HG03196 (cell line): Measurements from ENCODE around the gene ZNF664.

Experiments used
- ATAC-seq: cut with Tn5 transposase; IDR thresholded peaks from one replicate; pipeline ENCODE4 v1.9.1; 2021; ENCODE audit not compliant: unreplicated experiment

ZNF664 gene

GRCh38 chr12:123958462-123958861, 14.6 kb upstream of the ZNF664 start:
- ATAC-seq = no peak

DNA sequence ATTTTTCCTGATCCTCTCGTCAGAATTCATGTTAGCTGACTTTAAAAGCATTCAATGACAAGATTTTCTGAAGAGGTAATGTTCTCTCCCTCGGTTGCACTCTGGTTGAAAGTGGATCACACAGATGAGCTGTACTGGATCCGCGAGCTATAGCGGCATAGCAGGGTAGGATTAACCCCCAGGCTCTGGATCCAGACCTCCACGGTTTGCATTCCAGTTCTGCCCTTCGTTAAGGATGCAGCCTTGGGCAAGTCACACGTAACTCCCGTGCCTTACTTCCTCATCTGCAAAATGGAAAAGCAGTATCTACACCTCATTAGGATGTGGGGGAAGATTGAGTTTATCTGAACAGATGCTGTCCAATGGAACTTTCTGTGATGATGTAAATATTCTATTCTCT, 14.1 kb upstream of the ZNF664 start:
- no peak for ATAC-seq

DNA sequence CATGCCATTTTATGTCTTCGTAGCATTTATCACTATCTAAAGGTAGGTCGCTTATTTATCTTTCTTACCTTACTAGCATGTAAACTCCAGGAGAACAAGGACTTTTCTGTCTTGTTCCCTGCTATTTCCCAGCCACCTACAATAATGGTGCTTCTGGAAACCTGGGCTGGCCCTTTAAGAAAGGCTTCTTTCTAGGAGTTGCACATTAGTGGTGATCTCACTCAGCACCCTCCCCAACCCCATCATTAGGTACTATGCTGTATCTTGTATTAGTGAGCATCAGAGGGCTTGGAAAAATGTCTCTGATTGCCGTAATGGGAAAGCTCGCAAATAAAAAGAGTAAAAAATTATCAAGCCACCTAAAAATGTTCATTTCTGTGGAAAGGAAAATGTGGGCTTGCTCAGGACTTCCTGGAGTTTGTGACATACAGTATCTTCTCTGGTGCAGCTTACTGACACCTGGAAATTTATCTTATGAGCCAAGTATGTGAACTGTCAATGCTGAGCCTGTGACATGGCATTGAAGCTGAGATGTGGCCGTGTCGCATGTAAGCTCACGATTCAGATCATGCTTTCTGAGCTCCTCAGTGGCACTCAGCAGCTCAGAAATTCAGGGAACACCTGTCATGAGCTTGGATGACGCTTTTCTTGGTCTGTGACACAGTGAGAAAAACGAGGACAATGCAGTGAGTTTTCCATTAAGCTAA, 12.8 kb upstream of the ZNF664 start:
- no peak for ATAC-seq

DNA sequence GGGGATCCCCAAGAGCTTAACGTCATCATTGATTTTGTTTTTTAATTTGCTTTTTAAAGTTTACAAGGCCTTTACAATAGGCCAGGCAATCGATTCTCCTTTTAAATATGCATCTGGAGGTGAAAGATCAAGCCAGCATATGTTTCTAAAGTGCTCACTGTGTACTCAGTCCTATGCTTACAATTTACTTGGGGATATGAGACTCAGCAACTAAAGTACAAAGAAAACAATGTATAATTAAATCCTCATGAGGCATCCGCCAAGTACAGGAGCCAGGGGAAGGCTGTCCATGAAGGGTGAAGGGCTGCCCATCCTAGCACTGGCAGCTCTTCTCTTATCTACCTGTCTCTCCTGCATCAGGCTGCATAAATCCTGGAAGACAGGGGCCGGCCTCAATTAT, 12.2 kb upstream of the ZNF664 start:
- ATAC-seq = no peak

DNA sequence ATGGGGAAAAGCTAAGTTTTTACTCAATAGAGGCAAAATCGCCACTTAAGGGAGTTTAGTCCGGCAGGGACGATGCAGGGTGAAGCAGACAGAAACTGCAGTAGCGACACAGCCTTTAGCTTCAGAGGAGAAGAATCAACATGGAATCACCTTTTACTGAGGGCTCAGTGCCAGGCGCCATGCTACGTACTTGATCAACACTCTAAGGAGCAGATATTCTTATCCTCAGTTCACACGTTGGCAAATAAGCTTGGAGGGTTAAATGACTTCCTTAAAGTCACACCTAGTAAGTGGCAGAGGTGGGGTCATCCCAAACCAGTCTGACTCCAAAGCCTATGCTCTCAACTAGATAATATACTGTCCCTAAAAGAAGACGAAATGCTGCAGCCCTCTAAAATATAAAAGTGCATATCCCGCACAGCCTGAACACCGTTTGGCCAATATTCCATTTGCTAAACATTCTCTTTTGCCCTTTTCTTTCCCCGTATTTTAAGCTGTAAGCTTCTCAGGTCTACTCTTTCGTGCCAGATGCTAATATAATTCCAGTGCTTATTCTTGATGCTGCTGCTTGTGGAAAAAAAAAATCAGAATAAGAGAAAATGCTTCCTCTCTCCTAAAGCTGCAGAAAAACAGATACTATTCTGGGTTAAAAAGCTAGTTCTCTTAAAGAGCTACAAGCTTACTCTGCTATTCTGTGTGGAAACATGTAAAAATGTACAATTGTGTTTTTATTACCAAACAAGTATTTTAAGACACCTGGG, 11.2 kb upstream of the ZNF664 start:
- no peak for ATAC-seq

GRCh38 chr12:123962513-123962912, 10.5 kb upstream of the ZNF664 start:
- no peak for ATAC-seq

DNA sequence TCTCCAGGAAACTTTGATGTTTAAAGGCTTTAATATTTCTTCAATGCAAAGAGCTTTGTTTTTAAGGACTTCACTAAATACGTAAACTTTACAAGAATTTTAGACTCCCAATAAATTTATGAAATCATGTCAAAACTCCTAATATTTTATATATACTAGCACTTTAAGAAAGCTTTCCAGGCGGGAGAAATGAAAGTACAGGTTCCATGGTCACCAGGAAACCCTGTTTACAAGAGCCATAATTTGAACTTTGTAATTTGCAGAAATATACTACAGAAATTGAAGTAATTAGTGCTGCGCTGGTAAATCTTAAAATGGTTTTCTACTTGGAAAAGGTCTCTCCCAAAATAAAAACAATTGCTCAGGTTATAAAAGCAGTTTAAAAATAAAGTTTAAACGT, 9.2 kb upstream of the ZNF664 start:
- ATAC-seq = no peak

GRCh38 chr12:123965382-123965781, 7.6 kb upstream of the ZNF664 start:
- ATAC-seq = no peak

DNA sequence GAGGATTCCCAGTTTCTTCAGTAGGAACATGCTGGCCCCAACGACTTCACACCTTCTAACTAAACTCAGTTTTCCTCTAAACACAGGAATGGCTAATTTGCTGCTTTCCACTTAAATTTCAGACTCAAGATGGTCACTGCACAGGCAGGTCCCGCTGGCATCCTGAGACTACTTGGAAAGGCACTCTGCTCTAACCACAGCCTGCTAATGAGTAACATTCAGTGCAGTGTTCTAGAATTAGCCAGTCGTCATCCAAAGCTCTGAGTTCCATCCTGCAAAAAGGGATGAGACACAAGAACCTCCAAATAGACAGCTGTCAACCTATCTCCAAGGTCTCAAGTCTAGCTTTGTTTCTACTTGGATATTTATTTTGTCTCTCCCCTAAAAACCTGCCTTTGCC, 6.4 kb upstream of the ZNF664 start:
- no peak for ATAC-seq

- ATAC-seq = no peak
Measured at GRCh38 chr12:123967121-123967586, 5.9 kb upstream of the ZNF664 start.

- no peak for ATAC-seq
Measured at GRCh38 chr12:123971449-123971769, 1.6 kb upstream of the ZNF664 start.

DNA sequence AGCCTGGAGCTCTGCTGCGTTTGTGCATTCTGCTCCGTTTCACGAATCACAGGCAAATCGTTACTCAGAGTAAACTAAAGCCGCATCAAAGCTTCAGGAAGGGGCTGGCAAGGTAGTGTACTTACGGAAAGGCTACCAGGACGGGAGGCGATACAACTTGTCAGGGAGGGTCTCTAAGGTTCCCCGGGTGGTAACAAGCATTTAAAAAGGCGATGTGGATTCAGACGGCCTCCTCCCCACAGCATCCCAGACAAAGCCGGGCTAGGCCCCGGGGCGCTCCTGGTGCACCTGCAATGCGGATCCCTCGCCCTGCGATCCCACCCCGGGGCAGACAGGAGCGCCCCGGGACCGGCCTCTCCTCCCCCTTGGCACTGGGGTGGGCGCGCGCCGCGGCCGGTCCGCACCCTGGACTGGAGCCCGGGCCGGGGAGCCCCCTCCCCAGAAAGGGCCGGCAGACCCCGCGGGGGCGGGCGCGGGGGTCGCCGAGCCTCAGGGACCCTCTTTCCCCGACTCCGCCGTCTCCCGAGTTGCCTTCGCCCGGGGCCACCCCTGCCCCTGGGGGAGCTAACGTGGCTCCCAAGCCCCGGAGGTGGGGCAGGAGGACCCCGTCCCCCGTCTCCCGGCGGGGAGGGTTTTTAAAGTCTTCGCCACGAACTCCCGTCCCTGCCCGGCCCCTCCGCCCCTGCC, 1.1 kb upstream of the ZNF664 start:
- peak; percentile 15 for ATAC-seq

DNA sequence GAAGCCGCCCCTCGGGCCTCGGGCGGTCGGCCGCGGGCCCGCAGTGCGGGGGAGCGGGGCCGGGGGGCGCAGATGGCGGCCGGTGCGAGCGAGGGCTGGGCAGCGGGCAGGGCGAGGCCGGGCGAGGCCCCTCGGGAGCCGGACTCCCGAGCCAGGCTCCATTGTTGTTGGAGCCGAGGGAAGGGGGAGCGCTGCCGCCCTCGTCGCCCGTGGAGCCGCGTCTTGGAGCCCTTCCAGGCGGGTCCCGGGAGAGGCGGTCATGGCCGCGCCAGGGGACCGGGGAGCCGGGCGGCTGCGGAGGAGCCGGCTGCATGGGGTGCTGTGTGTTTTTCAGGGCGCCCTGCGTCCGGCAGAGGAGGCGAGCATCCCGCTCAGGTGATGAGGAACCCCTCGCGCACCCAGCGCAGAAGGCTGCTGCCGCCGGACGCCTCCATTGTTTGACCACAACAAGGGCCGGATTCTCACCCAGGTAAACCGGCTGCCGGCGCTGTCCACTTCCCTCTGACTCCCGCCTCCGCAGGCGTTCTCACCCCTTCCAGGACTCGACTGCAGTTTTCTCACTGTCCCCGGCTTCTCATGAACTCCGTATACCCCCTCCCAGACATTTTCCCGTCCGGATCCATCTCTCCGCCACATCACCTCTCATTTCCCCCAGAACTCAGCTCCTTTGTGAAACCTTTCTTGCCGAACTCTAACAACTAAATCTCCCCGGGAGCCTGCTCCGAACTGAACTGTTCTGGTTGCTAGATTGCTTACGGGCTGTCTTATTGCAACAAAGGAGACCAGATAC, 732 bp downstream of the ZNF664 start:
- ATAC-seq = peak; percentile 12

DNA sequence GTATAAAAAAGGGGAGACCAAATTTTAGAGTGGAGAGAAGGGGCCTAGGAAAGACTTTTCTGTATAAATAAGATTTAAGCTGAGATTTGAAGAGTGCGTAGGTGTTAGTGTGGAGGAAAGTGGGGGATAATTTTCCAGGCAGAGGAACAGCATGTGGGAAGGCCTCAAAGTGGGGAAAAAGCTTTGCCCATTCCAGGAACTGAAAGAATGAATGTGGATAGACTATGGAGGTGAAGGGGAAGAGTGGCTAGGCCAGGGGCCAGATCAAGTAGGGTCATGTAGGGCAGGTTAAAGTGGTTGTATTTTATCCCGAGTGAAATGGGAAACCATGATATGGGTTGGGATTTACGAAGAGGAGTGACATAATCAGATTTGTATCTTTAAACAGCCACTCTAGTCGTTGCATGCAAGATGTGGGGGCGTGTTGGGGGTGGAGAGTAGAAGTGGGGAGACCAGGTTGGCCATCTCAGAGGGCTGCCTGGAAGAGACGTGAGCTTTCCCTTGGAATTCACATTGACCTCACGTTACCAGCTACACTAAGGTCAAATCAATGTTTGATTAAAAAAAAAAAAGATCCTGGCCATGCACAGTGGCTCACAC, 3.3 kb downstream of the ZNF664 start:
- no peak for ATAC-seq

- no peak for ATAC-seq
Measured at GRCh38 chr12:123979566-123979965, 6.6 kb downstream of the ZNF664 start.

- no peak for ATAC-seq
Measured at GRCh38 chr12:123982269-123982668, 9.3 kb downstream of the ZNF664 start.

DNA sequence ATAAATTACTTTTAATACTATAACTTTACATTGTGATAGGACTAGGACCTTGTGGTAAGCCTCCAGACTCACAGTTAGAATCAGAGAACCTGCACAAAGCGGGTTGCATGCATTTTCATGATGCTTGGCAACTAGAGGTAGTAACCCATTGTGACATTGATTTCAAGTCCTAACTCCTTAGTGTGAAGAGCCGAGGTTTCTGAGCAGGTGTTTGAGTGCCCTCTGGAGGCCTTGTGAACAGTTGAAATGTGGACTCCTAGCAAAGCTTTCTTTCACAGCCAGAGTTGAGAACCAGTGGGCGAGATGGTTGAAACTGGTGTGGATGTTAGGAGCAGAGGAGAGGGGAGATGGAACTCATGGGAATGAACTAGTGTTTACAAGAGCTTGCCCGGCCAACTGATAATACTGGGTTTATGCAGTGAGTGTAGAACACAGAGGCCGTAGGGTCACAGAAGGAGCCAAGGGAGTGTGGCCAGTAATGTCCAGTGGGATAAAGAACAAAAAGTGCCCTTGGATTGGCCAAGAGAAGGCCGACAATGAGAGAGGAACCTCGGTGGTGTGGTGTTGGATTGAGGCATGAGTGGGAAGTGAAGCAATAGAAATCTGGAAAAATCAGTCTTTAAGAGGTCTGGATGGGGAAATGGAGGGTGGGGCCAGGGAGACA, 10.9 kb downstream of the ZNF664 start:
- no peak for ATAC-seq

DNA sequence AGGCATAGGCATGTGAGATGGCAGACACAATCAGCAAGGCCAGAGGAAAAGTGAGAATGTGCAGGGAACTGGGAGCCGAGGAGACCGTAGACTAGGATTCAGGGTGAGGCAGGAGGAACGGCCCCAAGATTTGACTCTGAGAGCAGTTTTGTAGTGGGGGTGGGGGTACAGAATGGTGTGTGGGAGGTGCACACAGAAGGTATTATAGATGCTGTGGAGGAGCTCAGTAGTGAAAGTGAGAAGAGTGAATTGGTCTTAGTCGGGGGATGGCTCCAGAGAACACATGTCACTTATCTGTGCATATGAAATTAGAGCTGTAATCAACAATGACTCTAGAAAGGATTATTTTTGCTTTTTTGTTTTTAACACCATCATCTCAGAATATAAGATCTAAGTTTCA, 11.9 kb downstream of the ZNF664 start:
- ATAC-seq = no peak

- ATAC-seq = no peak
Measured at GRCh38 chr12:123986374-123986965, 13.5 kb downstream of the ZNF664 start.

- no peak for ATAC-seq
Measured at GRCh38 chr12:123987022-123987421, 14.0 kb downstream of the ZNF664 start.
